HL-60 (cell line): ENCODE measurements around the gene CDYL2.

ENCODE experiments used
- CTCF ChIP-seq: IDR thresholded peaks from one replicate; pipeline ENCODE4 v1.5.1; 2011; ENCODE audit warnings: low read length, control low read depth, inconsistent platforms; ENCODE audit not compliant: insufficient read depth
- POLR2AphosphoS5 ChIP-seq: IDR thresholded peaks from 2 replicates; pipeline ENCODE4 v1.6.1; 2012; ENCODE audit warnings: low read depth
- REST ChIP-seq: IDR thresholded peaks from 2 replicates; pipeline ENCODE4 v1.6.1; 2012; ENCODE audit warnings: low read depth; ENCODE audit not compliant: insufficient replicate concordance

GRCh38 chr16:80836846-80837245 is 32.4 kb upstream of the CDYL2 start:
- TF ChIP-seq POLR2AphosphoS5 (no peak), CTCF (no peak), REST (no peak)
